NT2/D1 (cell line): ENCODE measurements around the gene ERGIC1.

Experiments
- SUZ12 ChIP-seq: IDR thresholded peaks from 2 replicates; pipeline ENCODE4 v1.6.1; 2011; ENCODE audit not compliant: insufficient read length, insufficient read depth; ENCODE audit errors: extremely low read depth
- YY1 ChIP-seq: IDR thresholded peaks from 2 replicates; pipeline ENCODE4 v1.6.1; 2011; ENCODE audit not compliant: insufficient read length, insufficient read depth

DNA sequence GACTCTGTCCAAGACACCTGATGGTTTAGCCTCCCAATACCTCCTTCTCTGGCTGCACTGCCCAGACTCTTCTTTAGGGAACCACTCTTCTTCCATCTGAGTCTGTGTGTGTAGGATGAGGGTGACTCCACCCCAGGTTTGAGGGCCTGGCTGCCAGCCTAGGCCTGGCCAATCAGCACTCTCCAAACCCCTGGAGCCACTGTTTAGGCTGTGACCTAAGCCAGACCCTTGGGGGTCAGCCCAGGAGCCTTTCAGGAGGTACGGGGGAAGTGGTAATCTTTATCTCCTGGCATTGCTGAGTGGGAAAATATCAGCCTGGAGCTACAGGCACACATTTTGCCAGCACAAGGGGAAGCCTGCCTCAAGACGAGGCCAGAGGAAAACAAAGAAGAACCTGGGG, 6.2 kb upstream of the ERGIC1 start:
- TF ChIP-seq SUZ12 (no peak), YY1 (no peak)
